HCT116 (cell line): ENCODE data around the gene RAET1E.

Source experiments
- CTCF ChIP-seq, 3 experiments: fragments of 200-600 bp in 1 of 3; sonication (generic) in 1 of 3; IDR thresholded peaks in 2 of 3; conservative IDR thresholded peaks in 1 of 3; 2 replicates each; pipeline ENCODE4 v1.5.1; 2012 to 2017; ENCODE audit warnings: low read depth in 2 of 3, low read length in 2 of 3, antibody characterized with exemption in 1 of 3, borderline replicate concordance in 1 of 3, control low read depth in 1 of 3, mild to moderate bottlenecking in 1 of 3, mixed read lengths in 1 of 3, mixed run types in 1 of 3, moderate library complexity in 1 of 3; ENCODE audit not compliant: insufficient read depth in 1 of 3
- ELF1 ChIP-seq: IDR thresholded peaks from 2 replicates; pipeline ENCODE4 v1.6.1; 2012; ENCODE audit warnings: low read depth, borderline replicate concordance
- EZH2 ChIP-seq: fragments of 200-600 bp; sonication (generic); IDR thresholded peaks from 2 replicates; pipeline ENCODE4 v1.6.1; 2017; ENCODE audit warnings: antibody characterized with exemption, mixed run types
- EZH2phosphoT487 ChIP-seq: fragments of 200-600 bp; IDR thresholded peaks from 2 replicates; pipeline ENCODE4 v1.6.1; 2018; ENCODE audit warnings: antibody characterized with exemption, borderline replicate concordance
- MAX ChIP-seq: IDR thresholded peaks from 2 replicates; pipeline ENCODE4 v1.6.1; 2012
- POLR2A ChIP-seq: IDR thresholded peaks from 2 replicates; pipeline ENCODE4 v1.7.0; 2011; ENCODE audit warnings: borderline replicate concordance; ENCODE audit not compliant: insufficient read depth, insufficient read length; ENCODE audit errors: extremely low read depth
- POLR2AphosphoS5 ChIP-seq: IDR thresholded peaks from 2 replicates; pipeline ENCODE4 v1.6.1; 2011; ENCODE audit warnings: mild to moderate bottlenecking, low read depth, low read length, moderate library complexity
- RAD21 ChIP-seq: IDR thresholded peaks from 2 replicates; pipeline ENCODE4 v1.6.1; 2012; ENCODE audit warnings: low read depth, mild to moderate bottlenecking
- SIN3A ChIP-seq: IDR thresholded peaks from 2 replicates; pipeline ENCODE4 v1.6.1; 2012; ENCODE audit warnings: low read depth
- ZNF274 ChIP-seq: fragments of 200-500 bp; sonication (Bioruptor generic); IDR thresholded peaks from 2 replicates; pipeline ENCODE4 v1.6.1; 2014; ENCODE audit warnings: mild to moderate bottlenecking, low read depth, low read length, inconsistent platforms
- TF ChIP-seq, protein P1 (sequence below): IDR thresholded peaks from 2 replicates; pipeline ENCODE4 v1.6.1; 2012

GRCh38 chr6:149901444-149902140 lies 3.7 kb upstream of the RAET1E start:
- TF ChIP-seq CTCF (IDR thresholded peaks at IDR 0.05 in 2 of 3, conservative IDR thresholded peaks at IDR 0.05 in 1 of 3; ENCODE audit: borderline replicate concordance in 1 of 3, insufficient read depth in 1 of 3, low read depth in 2 of 3, low read length in 2 of 3), result no peak
- no peak for TF ChIP-seq POLR2A
- no peak for TF ChIP-seq EZH2phosphoT487
- no peak for TF ChIP-seq RAD21
- TF ChIP-seq ZNF274, result no peak
- no peak for TF ChIP-seq POLR2AphosphoS5
- no peak for TF ChIP-seq MAX
- no peak for TF ChIP-seq ELF1
- TF ChIP-seq SIN3A, result no peak
- TF ChIP-seq EZH2, result no peak
- TF ChIP-seq, protein P1, sequence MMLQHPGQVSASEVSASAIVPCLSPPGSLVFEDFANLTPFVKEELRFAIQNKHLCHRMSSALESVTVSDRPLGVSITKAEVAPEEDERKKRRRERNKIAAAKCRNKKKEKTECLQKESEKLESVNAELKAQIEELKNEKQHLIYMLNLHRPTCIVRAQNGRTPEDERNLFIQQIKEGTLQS, result no peak
